Activated T-cell treated with anti-CD3 and anti-CD28 coated beads for 1 hour (primary cell): Measurements from ENCODE around the gene NEDD4L.
"Not testable (repeated sequence)": the region's sequence is repeated elsewhere in the genome, so short reads cannot be mapped to it uniquely, and the experiment has no call there.

ENCODE experiments used
- DNase-seq: peaks from one replicate; pipeline ENCODE4 v3.0.0-alpha.2; 2020; ENCODE audit warnings: low read depth

The NEDD4L gene

DNA sequence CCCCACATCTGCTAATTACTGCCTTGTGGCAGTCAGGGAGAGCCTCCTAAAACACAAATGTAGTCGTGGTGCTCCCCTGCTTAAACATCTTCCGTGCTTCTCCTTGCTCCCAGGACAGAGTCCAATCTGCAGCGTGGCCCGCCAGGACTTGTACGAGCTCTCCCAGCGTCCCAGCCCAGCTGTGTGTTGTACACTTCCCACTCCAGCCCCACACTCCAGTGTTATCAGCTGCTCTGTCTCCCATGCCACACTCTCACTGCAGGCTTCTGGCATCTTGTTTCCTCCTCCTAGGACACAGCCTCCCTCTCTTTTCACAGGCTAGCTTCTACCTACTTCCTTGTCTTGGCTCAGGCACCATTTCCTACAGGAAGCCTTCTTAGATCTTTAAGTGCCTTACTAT is 385.4 kb downstream of the NEDD4L start:
- no peak for DNase-seq

DNA sequence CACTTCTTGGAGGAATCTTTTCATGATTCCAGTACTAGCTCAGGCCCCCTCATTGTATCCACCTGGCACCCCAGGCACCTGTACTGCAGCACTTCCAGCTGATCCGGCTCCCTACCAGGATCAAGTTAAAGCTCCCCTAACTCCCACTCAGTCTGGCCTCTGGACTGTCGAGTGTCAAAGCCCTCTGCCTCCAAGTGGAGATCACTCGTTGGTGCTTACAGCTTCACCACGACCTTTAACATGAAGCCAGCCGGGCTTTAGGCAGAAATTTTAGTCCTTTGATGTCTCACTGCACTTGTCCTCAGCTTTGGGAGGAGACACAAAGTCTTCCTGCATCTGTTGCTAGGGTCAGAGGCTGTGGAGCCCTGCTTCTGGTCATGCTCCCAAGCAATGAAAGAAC is 387.2 kb downstream of the NEDD4L start:
- DNase-seq: no peak

DNA sequence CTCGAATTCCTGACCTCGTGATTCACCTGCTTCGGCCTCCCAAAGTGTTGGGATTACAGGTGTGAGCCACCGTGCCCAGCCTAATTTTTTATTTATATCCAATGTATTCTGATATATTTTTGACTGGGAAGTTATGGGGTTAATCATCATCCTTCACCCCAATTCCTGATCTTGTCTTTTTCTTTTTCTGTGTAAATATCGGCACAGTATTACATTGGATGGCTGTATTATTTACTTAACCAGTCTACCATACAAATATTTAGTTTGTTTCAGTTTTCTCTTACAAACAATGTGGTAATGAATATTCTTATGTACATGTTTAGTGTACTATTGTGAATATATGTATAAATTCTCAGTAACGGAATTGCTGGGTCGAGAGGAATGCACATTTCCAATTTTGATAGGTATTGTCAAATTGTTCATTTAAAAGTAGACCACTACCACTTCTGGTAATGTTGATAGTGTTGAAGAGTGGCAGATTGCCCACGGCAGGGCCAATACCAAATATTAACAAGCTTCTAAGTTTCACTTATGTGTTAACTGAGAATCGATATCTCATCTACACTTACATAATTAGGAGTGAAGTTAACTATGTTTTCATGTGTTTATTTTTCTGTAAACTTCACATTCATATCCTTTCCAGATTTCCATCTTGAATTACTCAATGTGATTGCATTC is 388.2 kb downstream of the NEDD4L start:
- no peak for DNase-seq

DNA sequence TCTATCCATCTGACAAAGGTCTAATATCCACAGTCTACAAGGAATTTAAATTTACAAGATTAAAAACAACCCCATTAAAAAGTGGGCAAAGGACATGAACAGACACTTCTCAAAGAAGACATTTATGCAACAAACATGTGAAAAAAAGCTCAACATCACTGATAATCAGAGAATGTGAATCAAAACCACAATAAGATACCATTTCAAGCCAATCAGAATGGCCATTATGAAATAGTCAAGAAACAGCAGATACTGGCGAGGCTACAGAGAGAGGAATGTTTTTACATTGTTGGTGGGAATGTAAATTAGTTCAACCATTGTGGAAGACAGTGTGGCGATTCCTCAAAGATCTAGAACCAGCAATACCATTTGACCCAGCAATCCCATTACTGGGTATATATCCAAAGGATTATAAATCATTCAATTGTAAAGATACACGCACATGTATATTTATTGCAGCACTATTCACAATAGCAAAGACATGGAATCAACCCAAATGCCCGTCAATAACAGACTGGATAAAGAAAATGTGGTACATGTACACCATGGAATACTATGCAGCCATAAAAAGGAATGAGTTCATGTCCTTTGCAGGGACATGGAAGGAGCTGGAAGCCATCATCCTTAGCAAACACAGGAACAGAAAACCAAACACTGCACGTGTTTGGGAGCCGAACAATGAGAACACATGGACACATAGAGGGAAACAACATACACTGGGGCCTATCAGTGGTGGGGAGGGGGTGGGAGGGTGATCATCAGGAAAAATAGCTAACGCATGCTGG is 391.4 kb downstream of the NEDD4L start:
- DNase-seq: not testable (repeated sequence)

DNA sequence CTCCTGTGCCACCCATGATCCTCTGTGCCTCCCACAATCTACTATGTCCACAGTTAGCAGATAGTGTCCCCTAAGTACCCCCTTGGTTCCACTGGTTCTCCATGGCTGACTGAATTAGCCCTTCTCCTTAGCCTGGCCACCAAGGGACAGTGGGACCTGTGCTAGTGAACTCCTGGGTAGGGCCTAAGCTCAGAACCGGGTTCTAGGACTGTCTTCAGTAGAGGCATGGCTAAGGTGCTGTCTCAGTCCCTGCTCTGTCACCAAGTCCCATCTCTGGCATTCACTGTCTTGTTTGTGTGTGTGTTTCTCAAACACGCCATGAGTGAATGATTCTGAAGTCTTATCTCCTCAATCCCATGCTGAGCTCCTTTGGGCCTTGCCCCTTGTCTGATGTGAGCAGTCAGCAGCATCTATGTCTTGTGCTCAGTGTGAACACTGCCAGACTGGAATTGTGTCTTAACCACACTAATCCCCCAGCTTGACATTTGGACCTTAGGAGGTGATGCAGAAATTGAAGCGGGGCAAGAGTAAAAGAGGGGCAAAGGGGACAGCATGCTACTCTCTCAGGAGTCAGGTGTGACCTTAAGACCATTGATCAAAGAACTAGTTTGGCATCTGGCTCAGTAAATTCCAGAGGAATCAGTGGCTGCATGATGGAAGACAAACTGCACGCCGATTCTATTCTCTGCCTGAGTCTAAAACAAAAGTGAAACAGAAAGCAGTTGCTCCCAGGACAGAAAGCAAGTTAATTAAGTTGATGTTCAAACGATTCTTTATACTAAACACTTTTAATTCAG is 394.3 kb downstream of the NEDD4L start:
- DNase-seq: no peak

DNA sequence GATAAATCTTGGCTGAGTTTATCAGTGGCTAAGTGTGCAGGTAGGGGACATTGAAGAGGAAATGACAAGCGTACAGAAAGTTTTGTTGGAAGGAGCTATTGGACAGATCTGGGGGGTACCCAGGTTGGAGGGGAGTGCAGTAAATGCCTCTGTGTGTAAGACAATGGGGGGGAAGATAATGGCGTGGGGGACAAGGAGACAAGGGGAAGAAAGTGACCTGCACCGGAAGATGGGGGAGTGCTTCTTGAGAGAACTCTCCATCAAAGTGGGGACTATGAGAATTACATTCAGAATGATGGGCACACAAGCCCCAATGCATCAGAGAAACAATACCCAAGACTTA is 394.9 kb downstream of the NEDD4L start:
- DNase-seq: no peak

DNA sequence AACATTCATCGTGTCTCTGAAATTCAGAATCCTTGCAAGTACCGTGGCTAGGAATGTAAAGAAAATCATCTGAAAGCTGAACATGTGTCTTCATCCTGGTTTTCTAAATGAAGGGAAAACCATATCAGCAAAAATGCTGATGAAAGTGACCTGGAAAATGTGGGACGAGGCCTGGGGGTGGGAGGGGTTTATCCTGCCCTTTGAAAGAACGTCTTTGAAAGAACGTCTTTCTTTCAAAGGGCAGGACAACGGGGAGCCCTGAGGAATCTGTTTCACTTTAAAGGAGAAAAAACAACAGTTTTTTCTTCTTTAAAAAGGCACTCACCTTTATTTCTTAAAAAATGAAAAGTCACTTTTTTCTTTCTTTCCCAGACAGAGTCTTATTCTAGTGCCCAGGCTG is 399.6 kb downstream of the NEDD4L start:
- no peak for DNase-seq

DNA sequence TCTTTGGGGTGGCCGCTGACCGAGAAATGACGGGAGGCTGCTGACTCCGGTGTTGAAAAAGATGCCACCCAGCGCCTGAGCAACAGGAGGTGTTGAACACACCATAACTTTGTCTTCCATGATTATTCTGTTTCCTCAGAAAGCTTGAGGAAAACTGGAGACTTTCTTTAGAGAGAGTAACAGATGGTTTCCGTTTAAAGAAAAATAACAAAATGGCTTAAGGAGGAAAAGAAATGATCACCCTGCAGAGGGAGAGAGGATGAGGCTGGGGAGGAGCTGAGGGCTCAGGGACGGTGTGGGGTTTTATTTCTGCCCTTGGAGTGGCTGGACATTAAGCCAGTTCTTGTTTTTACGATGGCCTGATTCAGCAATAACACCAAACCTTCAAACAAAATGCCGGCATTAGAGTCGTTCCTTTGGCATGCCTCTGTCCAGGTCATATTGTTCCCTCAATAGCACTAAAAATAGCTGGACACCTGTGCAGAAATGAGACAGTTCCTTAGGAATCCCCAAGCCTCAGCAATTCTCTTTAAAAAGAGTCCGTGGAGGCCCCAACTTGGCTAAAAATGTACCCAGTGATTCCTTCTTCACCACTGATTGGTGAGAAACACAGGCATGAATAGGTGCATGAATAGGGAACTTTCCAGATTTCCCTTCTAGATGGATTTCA is 402.5 kb downstream of the NEDD4L start:
- DNase-seq: no peak

DNA sequence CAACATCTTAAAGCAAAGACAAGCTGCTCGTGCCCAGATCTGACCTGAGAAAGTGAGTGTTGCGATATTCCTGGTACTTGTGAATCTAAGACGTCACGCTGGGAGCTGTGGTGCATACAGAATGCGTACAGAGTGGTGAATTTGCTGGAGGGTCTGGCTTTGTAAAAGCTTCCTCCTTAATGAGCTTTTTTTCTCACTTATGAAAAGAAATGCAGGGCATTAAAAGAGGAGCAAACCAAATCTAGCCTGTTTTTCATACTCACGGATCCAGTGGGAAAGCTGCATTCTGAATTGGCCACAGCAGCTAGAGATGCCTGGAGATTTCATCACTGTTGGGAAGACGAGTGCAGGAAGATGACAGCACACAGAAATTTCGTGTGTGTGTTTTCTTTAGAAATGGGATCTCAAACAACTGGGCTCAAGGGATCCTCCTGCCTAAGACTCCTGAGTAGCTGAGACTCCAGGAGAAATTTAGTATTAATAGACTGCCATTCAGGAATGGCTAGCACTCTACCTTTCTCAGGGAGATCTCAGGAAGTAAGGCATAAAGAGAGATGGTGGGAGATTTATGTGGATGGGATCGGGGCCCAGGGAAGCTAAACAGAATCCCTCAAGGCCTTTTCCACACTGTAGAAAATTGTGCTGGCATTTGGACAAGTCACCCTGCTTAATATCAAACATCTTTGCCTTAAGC is 403.5 kb downstream of the NEDD4L start:
- no peak for DNase-seq

DNA sequence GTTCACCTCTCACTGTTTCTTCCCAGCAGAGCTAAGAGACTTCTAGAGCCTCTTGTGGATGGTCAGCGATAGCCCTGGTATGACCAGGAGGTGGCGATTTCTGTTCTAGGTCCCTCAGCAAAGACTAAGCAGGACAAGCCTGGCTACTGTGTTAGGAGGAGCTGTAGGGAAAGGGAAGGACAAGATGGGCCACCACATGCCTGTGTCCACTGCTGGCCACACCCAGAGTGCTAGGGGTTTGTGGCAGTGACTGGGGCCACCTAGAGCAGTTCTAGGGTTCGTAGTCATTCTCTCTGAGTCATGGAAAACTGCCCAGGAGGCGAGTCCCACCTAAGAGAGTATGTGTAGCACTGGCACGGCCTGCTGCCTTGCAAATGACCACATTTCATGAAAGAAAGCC is 405.4 kb downstream of the NEDD4L start:
- DNase-seq: no peak
